RPMI8226 (cell line): ENCODE data around the gene STX8.

Experiments used
- DNase-seq: peaks from one replicate; pipeline ENCODE4 v3.0.0-alpha.2; 2015

STX8 gene

GRCh38 chr17:9434642-9435057 is 141.0 kb downstream of the STX8 start:
- DNase-seq, result no peak

GRCh38 chr17:9432934-9433421 is 142.6 kb downstream of the STX8 start:
- DNase-seq, result peak; percentile 2

GRCh38 chr17:9432134-9432885 is 143.3 kb downstream of the STX8 start:
- peak; percentile 41 for DNase-seq

GRCh38 chr17:9431620-9432019 is 144.0 kb downstream of the STX8 start:
- DNase-seq, result no peak

GRCh38 chr17:9427465-9428315 is 147.9 kb downstream of the STX8 start:
- no peak for DNase-seq

- DNase-seq, result no peak
Measured at GRCh38 chr17:9424071-9424640, 151.5 kb downstream of the STX8 start.

- DNase-seq, result no peak
Measured at GRCh38 chr17:9421525-9421924, 154.1 kb downstream of the STX8 start.

GRCh38 chr17:9419932-9420453 is 155.6 kb downstream of the STX8 start:
- no peak for DNase-seq

- no peak for DNase-seq
Measured at GRCh38 chr17:9414471-9414870, 161.1 kb downstream of the STX8 start.

- DNase-seq, result no peak
Measured at GRCh38 chr17:9410737-9411136, 164.9 kb downstream of the STX8 start.

GRCh38 chr17:9410301-9410700 is 165.3 kb downstream of the STX8 start:
- no peak for DNase-seq

GRCh38 chr17:9409878-9410277 is 165.7 kb downstream of the STX8 start:
- no peak for DNase-seq

- DNase-seq, result no peak
Measured at GRCh38 chr17:9408868-9409829, 166.5 kb downstream of the STX8 start.

GRCh38 chr17:9408381-9408780 is 167.2 kb downstream of the STX8 start:
- no peak for DNase-seq

GRCh38 chr17:9406046-9406606 is 169.5 kb downstream of the STX8 start:
- DNase-seq, result no peak

- DNase-seq, result no peak
Measured at GRCh38 chr17:9403257-9403656, 172.4 kb downstream of the STX8 start.

- DNase-seq, result peak; percentile 38
Measured at GRCh38 chr17:9402590-9403199, 172.9 kb downstream of the STX8 start.

GRCh38 chr17:9401434-9401833 is 174.2 kb downstream of the STX8 start:
- DNase-seq, result no peak

- peak; percentile 3 for DNase-seq
Measured at GRCh38 chr17:9389111-9389527, 186.5 kb downstream of the STX8 start.

- no peak for DNase-seq
Measured at GRCh38 chr17:9386401-9386800, 189.2 kb downstream of the STX8 start.

- DNase-seq, result no peak
Measured at GRCh38 chr17:9383826-9384225, 191.8 kb downstream of the STX8 start.
